ENCODE results near the gene TULP3.

DNA sequence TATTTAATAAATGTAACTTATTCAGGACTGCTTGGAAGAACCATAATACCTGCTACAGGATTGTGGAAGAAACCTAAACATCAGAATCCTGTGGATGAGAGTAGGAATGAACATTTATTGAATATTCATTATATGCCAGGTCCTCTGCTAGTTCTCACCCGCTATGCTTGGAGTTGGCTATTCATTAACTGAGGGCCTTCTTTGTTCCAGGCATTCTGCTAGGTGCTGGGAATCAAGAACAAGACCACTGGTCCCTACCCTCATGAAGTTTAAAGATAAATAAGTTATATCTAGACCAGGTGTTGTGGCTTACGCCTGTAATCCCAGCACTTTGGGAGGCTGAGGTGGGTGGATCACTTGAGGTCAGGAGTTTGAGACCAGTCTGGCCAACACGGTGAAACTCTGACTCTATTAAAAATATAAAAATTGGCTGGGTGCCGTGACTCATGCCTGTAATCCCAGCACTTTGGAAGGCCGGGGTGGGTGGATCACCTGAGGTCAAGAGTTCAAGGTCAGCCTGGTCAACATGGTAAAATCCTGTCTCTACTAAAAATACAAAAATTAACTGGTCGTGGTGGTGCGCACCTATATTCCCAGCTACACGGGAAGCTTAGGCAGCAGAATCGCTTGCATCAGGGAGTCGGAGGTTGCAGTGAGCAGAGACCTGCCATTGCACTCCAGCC lies 3.8 kb upstream of the TULP3 start:
- TF ChIP-seq, protein P1, sequence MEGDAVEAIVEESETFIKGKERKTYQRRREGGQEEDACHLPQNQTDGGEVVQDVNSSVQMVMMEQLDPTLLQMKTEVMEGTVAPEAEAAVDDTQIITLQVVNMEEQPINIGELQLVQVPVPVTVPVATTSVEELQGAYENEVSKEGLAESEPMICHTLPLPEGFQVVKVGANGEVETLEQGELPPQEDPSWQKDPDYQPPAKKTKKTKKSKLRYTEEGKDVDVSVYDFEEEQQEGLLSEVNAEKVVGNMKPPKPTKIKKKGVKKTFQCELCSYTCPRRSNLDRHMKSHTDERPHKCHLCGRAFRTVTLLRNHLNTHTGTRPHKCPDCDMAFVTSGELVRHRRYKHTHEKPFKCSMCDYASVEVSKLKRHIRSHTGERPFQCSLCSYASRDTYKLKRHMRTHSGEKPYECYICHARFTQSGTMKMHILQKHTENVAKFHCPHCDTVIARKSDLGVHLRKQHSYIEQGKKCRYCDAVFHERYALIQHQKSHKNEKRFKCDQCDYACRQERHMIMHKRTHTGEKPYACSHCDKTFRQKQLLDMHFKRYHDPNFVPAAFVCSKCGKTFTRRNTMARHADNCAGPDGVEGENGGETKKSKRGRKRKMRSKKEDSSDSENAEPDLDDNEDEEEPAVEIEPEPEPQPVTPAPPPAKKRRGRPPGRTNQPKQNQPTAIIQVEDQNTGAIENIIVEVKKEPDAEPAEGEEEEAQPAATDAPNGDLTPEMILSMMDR (conservative IDR thresholded peaks at IDR 0.05 in 1 of 2, IDR thresholded peaks at IDR 0.05 in 1 of 2; ENCODE audit: low read depth in 1 of 2, low read length in 2 of 2) = no peak
- no peak for TF ChIP-seq EZH2 (IDR thresholded peaks at IDR 0.05; ENCODE audit: low read length, missing control alignments)
